ENCODE measurements around the gene PSPH.

GRCh38 chr7:56028942-56029630 is 22.2 kb downstream of the PSPH start:
- no peak for TF ChIP-seq CTCF (conservative IDR thresholded peaks at IDR 0.05; ENCODE audit: low read depth, low read length)
- no peak for TF ChIP-seq EZH2 (IDR thresholded peaks at IDR 0.05; ENCODE audit: borderline replicate concordance, low read depth, low read length, poor library complexity, severe bottlenecking)
